ENCODE results near the gene RGS12.

DNA sequence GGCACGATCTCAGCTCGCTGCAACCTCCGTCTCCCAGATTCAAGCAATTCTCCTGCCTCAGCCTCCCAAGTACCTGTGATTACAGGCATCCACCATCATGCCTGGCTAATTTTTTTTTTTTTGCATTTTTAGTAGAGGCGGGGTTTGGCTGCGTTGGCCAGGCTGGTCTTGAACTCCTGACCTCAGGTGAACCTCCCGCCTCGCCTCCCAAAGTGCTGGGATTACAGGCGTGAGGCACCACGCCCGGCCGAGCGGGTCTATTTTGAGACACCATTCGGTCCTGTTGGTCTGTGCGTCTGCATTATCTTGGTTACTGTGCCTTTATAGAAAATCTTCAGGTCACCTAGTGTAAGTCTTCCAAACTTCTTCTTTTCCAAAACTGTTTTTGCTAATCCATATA lies 21.7 kb upstream of the RGS12 start:
- TF ChIP-seq EP300 (IDR thresholded peaks at IDR 0.05): no peak
- TF ChIP-seq, protein P1, sequence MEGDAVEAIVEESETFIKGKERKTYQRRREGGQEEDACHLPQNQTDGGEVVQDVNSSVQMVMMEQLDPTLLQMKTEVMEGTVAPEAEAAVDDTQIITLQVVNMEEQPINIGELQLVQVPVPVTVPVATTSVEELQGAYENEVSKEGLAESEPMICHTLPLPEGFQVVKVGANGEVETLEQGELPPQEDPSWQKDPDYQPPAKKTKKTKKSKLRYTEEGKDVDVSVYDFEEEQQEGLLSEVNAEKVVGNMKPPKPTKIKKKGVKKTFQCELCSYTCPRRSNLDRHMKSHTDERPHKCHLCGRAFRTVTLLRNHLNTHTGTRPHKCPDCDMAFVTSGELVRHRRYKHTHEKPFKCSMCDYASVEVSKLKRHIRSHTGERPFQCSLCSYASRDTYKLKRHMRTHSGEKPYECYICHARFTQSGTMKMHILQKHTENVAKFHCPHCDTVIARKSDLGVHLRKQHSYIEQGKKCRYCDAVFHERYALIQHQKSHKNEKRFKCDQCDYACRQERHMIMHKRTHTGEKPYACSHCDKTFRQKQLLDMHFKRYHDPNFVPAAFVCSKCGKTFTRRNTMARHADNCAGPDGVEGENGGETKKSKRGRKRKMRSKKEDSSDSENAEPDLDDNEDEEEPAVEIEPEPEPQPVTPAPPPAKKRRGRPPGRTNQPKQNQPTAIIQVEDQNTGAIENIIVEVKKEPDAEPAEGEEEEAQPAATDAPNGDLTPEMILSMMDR (IDR thresholded peaks at IDR 0.05): no peak
- TF ChIP-seq POLR2A (IDR thresholded peaks at IDR 0.05): no peak

Data from tibial nerve (tissue), 4 donors.